Endothelial cell of umbilical vein (primary cell): ENCODE data around the gene BSDC1. TPM values are rescaled to one million over a fixed set of nuclear protein-coding genes. Genes with fewer than 3 reads are reported as not detected.

Experiments used
- BruUV-seq: library from RNA; stranded (reverse); fragments of 400-500 nt; replicated peaks from 2 replicates; lab custom pipeline; 2021; lab: Mats Ljungman, UMichigan
- CTCF ChIA-PET: fragments of 300-600, 350-600 bp; sonication (Branson Sonifier 250); formaldehyde crosslinking; loops from one replicate; lab custom pipeline; 2021; ENCODE audit warnings: antibody characterized with exemption, inconsistent platforms; lab: Charles Lee
- POLR2A ChIA-PET: fragments of 300-600, 350-600 bp; sonication (Branson Sonifier 250); formaldehyde crosslinking; loops from one replicate; lab custom pipeline; 2021; ENCODE audit warnings: antibody characterized with exemption, inconsistent platforms; lab: Charles Lee
- DNase-seq: peaks from one replicate; pipeline ENCODE4 v3.0.0-alpha.2; 2011; ENCODE audit warnings: low read depth, low spot score
- FAIRE-seq: peaks from 2 replicates; lab custom pipeline; 2011; peaks lifted over from hg19 to GRCh38; lab: Jason Lieb, UNC
- H2AFZ ChIP-seq: 2 replicates; pipeline ENCODE4 v1.6.0; 2012; ENCODE audit warnings: low read depth, low read length, control low read depth, inconsistent platforms
- H3K27ac ChIP-seq: 2 replicates; pipeline ENCODE4 v1.5.1; 2011; ENCODE audit warnings: low read depth, mild to moderate bottlenecking, control low read depth, low read length, moderate library complexity; ENCODE audit not compliant: insufficient read depth
- H3K27me3 ChIP-seq, 2 experiments: 2 replicates each; pipeline versions ENCODE4 v1.6.0 to v1.6.1; 2011; ENCODE audit warnings: low read length in 2 of 2, mixed read lengths in 1 of 2; ENCODE audit not compliant: control insufficient read depth in 2 of 2, insufficient read depth in 2 of 2
- H3K36me3 ChIP-seq, 2 experiments: 2 replicates in 1 of 2; 3 replicates in 1 of 2; pipeline ENCODE4 v1.5.1; 2011; ENCODE audit warnings: low read length in 2 of 2, mild to moderate bottlenecking in 1 of 2, moderate library complexity in 1 of 2; ENCODE audit not compliant: control insufficient read depth in 2 of 2, insufficient read depth in 2 of 2; ENCODE audit errors: extremely low read depth in 1 of 2
- H3K4me1 ChIP-seq: 3 replicates; pipeline ENCODE4 v1.5.1; 2011; ENCODE audit warnings: mild to moderate bottlenecking, low read length; ENCODE audit not compliant: control insufficient read depth, insufficient read depth; ENCODE audit errors: extremely low read depth
- H3K4me2 ChIP-seq: 2 replicates; pipeline ENCODE4 v1.6.1; 2011; ENCODE audit warnings: low read length, control low read depth, mixed read lengths; ENCODE audit not compliant: insufficient read depth
- H3K4me3 ChIP-seq, 3 experiments: fragments of 200-600 bp in 1 of 3; sonication (generic), shearing (Covaris generic) in 1 of 3; replicated peaks in 1 of 3; 2 replicates each; pipeline ENCODE4 v1.5.1; 2011 to 2016; ENCODE audit warnings: control low read depth in 3 of 3, low read length in 3 of 3, mild to moderate bottlenecking in 2 of 3, inconsistent platforms in 1 of 3, low read depth in 1 of 3, moderate library complexity in 1 of 3; ENCODE audit not compliant: insufficient read depth in 1 of 3
- H3K79me2 ChIP-seq: 2 replicates; pipeline ENCODE4 v1.6.0; 2012; ENCODE audit warnings: low read length, inconsistent platforms; ENCODE audit not compliant: control insufficient read depth, insufficient read depth
- H3K9ac ChIP-seq: replicated peaks from 2 replicates; pipeline ENCODE3; 2011; ENCODE audit warnings: low read length, control low read depth; ENCODE audit not compliant: insufficient read depth; ENCODE audit errors: extremely low read depth
- H3K9me1 ChIP-seq: replicated peaks from 3 replicates; pipeline ENCODE4 v1.6.0; 2011; ENCODE audit warnings: mild to moderate bottlenecking, low read length; ENCODE audit not compliant: control insufficient read depth, insufficient read depth; ENCODE audit errors: extremely low read depth
- H3K9me3 ChIP-seq: replicated peaks from 2 replicates; pipeline ENCODE4 v1.5.1; 2012; ENCODE audit warnings: low read length, inconsistent platforms; ENCODE audit not compliant: control insufficient read depth, insufficient read depth
- H4K20me1 ChIP-seq: replicated peaks from 2 replicates; pipeline ENCODE3; 2011; ENCODE audit warnings: mild to moderate bottlenecking, low read length; ENCODE audit not compliant: control insufficient read depth, insufficient read depth; ENCODE audit errors: extremely low read depth
- POLR2A ChIP-seq: IDR thresholded peaks from 2 replicates; pipeline ENCODE4 v1.6.1; 2012; ENCODE audit warnings: low read depth, mild to moderate bottlenecking, control low read depth, low read length
- POLR2AphosphoS5 ChIP-seq: IDR thresholded peaks from 2 replicates; pipeline ENCODE4 v1.6.1; 2012; ENCODE audit warnings: low read depth, mild to moderate bottlenecking, control low read depth, low read length, moderate library complexity; ENCODE audit not compliant: insufficient read depth
- dilution Hi-C: fragments of 300-500 bp; cut with MboI; formaldehyde crosslinking; loops from one replicate; pipeline ENCODE4 v1.15.0; 2019; ENCODE audit warnings: low sequenced_read_pairs; ENCODE audit not compliant: extremely low pct_ligation_motif_present
- intact Hi-C: fragments of 100-400 bp; cut with micrococcal nuclease; formaldehyde crosslinking; loops from one replicate; pipeline ENCODE4 v1.10.0; 2022
- polyA plus RNA-seq, 4 experiments: library from polyadenylated mRNA; depleted of rRNA in 3 of 4; stranded (reverse) in 3 of 4; unstranded in 1 of 4; fragments of >200 nt; gene quantifications; 2 replicates each; pipeline versions ENCODE4 v1.2.1 to v1.2.3, GENCODE V29; 2011 to 2012; ENCODE audit warnings: missing spikeins in 1 of 4
- total RNA-seq: library from RNA; stranded (reverse); gene quantifications from 2 replicates; pipeline ENCODE4 v1.2.3, GENCODE V29; 2021
- TF ChIP-seq, protein P1 (sequence below), 2 donors: IDR thresholded peaks; 1 replicate in 1 of 2; 2 replicates in 1 of 2; pipeline ENCODE4 v1.5.1; 2011; ENCODE audit warnings: low read length in 2 of 2, mild to moderate bottlenecking in 2 of 2, moderate library complexity in 2 of 2, control low read depth in 1 of 2, inconsistent platforms in 1 of 2, low read depth in 1 of 2; ENCODE audit not compliant: insufficient read depth in 1 of 2; ENCODE audit errors: extremely low read depth in 1 of 2

The BSDC1 gene
- total and polyA plus RNA-seq, 2 donors (not counting 3 experiments of a cell fraction or from before 2014, with no cell fraction given): 44.3 to 64.6 TPM

DNA sequence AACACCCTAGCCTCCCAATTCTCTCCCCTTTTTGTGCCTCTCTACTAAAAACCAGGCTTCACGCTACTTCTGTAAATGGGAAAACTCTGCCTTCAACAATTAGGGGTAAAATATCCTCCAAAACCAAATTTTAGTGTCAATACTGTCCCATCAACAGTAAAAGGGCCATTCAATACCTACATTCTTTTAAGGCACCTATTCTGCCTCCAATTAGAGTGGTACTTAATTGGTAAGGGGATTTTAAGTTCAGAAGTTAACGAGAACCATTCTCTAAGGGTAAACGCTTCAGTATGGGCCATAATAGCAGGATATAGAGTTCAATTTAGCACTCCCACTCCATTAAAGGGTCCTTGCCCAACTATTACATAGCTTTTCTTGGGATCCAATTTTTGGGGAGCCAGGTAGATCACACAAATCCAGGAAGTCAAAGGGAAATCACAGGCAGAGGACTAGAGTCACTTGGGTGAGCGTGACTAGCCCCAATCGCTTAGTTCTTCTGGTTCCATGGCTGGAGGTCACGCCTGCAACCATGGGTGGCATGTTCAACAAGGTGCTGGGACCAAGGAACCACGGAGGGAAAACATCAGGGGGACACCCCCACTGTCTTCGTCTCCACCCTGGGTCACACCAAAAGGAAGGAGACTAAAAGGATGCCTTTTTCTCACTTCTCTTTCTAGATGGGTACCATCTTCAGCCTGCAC is 20.1 kb upstream of the BSDC1 start:
- TF ChIP-seq POLR2A (no peak), POLR2AphosphoS5 (no peak)
- TF ChIP-seq, protein P1, sequence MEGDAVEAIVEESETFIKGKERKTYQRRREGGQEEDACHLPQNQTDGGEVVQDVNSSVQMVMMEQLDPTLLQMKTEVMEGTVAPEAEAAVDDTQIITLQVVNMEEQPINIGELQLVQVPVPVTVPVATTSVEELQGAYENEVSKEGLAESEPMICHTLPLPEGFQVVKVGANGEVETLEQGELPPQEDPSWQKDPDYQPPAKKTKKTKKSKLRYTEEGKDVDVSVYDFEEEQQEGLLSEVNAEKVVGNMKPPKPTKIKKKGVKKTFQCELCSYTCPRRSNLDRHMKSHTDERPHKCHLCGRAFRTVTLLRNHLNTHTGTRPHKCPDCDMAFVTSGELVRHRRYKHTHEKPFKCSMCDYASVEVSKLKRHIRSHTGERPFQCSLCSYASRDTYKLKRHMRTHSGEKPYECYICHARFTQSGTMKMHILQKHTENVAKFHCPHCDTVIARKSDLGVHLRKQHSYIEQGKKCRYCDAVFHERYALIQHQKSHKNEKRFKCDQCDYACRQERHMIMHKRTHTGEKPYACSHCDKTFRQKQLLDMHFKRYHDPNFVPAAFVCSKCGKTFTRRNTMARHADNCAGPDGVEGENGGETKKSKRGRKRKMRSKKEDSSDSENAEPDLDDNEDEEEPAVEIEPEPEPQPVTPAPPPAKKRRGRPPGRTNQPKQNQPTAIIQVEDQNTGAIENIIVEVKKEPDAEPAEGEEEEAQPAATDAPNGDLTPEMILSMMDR (IDR thresholded peaks at IDR 0.05; ENCODE audit: extremely low read depth in 1 of 2, insufficient read depth in 1 of 2, low read depth in 1 of 2, low read length in 2 of 2): peak in 1 of 2 donors; percentile 2
- H3K27ac ChIP-seq: no peak overlapping the region
- no peaks in the 10 kb centered on the region for H3K79me2 ChIP-seq
- no peak overlapping the region for H3K9ac ChIP-seq
- FAIRE-seq (no peak), DNase-seq (no peak)
- H3K4me3 ChIP-seq: no peak overlapping the region
- dilution Hi-C loops: no loop called here
- no peak overlapping the region for H2AFZ ChIP-seq
- POLR2A ChIA-PET: no interaction called here
- CTCF ChIA-PET: interaction anchor here (1.0 to 4.9 kb wide), 9 partner anchors 10 to 230 kb away, joined by 3 to 64 read pairs (median 4); partner anchors contain the start of genes BSDC1 and CCDC28B
- H3K27me3 ChIP-seq: peaks cover 9 to 10% of the 10 kb centered on the region in 2 experiments
- H3K4me2 ChIP-seq: no peak overlapping the region
- intact Hi-C loops: loop anchor here (1.0 to 5.0 kb wide), 5 partner anchors 13 to 352 kb away; partner anchors contain the start of genes EIF3I and TMEM234
- no peaks in the 10 kb centered on the region for H3K9me1 ChIP-seq
- BruUV-seq: no TSS peak
- H3K9me3 ChIP-seq: no peaks in the 10 kb centered on the region
- H3K4me1 ChIP-seq: no peaks in the 10 kb centered on the region
- no peaks in the 10 kb centered on the region for H4K20me1 ChIP-seq
- H3K36me3 ChIP-seq: no peaks in the 10 kb centered on the region
